ENCODE results near the gene KXD1.
A peak's percentile ranks its signal among the peaks of the same experiment; 100 is the strongest.
"Not testable (repeated sequence)": the region's sequence is repeated elsewhere in the genome, so short reads cannot be mapped to it uniquely, and the experiment has no call there.

Gene KXD1

GRCh38 chr19:18537431-18537830 lies 20.2 kb upstream of the KXD1 start:
- DNase-seq = no peak

- DNase-seq = no peak
These were observed 19.6 kb upstream of the KXD1 start for GRCh38 chr19:18538115-18538514.

GRCh38 chr19:18539372-18539771 lies 18.3 kb upstream of the KXD1 start:
- DNase-seq = no peak

GRCh38 chr19:18540200-18540599 lies 17.5 kb upstream of the KXD1 start:
- not testable (repeated sequence) for DNase-seq

DNA sequence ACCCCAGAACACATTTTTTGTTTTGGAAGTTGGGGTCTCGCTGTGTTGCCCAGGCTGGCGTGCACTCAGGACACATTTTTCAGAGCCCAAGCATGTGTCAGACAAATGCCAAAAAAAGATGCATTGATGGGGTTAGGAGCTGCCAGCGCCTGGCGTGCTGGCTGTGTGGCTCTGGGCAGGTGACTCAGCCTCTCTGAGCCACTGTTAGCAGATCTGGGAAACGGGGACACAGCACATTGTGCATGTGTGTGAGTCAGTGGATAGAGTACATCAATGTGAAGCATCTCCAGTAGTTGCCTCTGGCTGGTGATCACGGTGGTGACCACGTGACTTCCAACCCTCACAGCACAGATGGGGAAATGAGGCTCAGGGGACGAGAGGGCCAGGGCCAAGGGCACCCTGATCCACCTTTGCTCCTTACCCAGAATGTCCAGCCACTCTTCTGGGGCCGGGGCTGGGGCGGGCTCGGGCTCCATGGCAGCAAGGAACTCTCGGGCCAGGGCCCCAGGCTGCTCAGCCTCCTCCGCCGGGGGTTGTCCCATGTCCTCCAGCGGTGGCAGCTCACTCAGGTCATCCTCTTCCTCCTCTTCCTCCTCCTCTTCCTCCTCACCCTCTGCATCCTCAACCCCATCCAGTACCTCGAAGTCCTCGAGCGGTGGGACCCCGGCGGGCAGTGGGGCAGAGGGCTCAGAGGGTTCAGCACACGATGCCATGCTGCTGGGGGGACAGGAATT lies 16.2 kb upstream of the KXD1 start:
- DNase-seq = no peak

DNA sequence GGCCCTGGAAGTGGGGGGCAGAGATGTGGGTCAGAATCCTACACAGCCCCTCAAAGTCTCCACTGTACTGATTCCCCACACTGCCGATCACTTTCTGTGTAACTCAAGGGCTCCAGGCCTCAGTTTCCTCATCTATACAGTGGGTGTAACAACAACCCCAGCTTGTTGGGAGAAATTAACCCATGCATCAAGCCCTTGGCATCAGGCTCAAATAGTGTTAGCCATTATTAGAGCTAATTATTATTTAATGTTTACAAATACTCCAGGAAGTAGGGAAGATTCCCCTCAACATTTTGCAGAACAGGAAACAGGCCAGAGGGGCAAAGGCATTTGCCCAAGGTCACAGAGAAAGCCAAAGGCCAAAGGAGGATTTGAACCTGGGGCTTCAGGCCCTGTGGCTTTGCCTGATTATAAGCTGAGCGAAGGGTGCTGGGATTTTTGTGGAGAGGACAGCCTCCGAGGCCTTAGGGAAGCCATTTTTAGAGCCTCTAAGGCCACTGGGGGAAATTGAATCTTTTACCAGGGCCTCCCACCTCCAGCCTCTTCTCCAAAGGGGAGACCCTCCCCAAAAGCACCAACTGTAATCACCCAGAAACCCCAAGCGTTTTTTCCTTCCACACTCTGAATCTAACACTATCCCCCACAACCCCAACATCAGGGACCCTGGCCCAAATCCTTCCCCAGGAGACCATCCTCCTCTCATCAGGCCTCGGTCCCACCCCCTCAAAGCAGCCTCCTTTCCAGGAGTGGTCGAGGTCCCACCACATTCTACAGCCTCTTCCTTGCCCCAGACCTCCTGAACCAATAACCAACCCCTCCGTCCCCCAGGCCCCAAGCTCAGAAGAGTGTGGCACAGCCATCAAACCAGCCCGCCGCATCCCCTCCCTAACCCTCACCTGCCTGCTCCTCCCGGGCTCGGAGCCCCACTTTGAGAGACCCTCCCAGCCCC lies 15.4 kb upstream of the KXD1 start:
- DNase-seq = peak; percentile 68

DNA sequence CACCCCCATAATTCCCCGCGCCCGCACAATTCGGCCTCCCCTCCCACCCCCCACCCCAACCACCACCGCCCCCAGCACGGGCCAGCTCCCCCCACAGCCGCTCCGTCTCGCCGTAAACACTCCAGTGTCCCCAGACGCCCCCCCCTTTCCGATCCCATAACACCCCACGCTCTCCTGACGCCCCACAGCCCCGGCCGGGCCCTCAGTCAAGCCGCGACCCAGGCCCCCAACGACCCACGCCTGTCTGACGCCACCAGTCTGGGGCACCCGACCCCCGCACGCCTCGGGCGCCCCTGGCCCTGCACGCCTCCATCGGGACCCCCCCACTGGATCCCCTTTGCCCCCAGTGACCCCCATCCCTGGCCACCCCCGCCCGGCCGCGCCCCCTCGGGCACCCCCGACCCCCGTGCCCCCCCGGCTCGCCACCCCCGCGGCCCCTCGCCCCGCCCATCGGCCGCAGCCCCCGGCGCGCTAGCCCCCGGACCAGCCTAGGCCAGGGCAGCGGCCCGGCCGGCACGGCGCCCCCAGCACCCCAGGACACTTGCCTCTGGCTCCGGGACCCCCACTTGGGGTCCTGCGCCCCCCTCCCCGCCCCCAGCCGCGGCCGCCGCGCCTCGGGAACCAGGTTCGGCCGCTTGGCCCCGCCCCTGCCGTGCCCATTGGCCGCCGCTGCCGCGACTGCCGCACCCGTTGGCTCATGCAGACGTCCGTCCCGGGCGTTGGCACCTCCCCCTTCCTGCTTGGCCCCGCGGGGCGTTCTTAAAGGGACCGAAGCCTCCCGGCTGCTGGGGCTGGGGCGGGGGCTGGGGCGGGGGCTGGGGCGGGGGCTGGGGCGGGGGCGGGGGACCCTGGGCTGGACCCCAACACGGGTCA lies 14.5 kb upstream of the KXD1 start, which contains the start of gene FKBP8:
Gene FKBP8 (minus strand): TSS at position 633 of the 873 bp plus-strand sequence. CDS start 1,603 bp downstream, outside the sequence.
- peak; percentile 96 for DNase-seq

- DNase-seq = peak; percentile 81
These were observed 13.7 kb upstream of the KXD1 start for GRCh38 chr19:18543814-18544475.

DNA sequence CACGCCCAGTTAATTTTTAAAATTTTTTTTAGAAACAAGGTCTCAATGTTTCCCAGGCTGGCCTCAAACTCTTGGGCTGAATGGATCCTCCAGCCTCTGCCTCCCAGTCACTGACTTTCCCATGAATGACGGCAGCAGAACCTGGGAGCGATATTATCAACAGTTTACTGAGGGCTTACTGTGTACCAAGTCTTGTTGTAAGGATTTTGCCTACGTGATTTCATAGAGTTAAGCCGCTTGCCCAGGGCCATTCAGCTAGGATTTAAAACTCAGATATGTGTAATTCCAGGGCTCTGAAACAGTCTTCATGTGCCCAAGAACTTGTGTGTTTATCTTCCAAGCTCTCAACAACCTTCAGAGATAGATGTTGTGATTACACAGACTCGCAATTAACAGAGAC lies 6.0 kb upstream of the KXD1 start:
- DNase-seq = no peak

GRCh38 chr19:18558202-18558555 lies 509 bp downstream of the KXD1 start:
- DNase-seq = no peak

DNA sequence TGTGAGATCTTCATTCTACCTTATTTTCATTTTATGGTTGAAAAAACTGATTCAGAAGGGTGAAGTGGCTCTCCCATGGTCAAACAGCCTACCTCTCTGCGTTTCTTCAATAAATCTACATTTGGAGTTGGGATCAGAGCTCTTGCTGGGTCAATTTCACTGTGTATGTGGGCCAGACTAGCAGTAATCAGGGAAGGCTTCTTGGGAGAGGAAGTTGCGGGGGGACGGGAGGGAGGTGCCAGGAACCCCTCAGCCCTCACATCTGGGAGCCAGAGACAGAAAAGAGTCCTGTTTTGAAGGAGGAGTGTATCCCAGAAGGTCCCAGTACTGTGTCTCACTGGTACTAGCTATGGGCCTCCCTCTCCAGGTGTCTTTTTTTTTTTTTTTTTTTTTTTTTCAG lies 934 bp downstream of the KXD1 start:
- no peak for DNase-seq

GRCh38 chr19:18559685-18560084 lies 2.0 kb downstream of the KXD1 start:
- DNase-seq = no peak

- DNase-seq = no peak
These were observed 4.4 kb downstream of the KXD1 start for GRCh38 chr19:18562086-18562485.

DNA sequence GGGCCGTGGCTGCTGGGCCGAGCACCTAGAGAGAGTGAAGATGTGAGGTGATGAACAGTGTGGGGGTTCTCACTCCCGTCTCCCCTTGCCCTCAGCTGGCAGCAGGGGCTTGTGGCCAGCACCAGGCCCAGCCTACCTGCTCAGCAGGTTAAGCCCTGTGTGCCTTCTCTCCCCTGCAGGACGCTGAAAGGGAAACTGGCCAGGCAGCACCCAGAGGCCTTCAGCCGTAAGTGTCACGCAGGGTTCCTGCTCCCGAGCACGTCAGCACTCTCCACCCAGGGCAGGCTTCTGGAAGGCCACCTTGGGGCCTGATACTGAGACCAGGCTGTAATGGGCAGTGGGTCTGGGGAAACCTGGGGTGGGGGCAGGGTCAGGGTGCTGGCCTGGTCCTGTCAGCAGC lies 9.3 kb downstream of the KXD1 start:
- no peak for DNase-seq

DNA sequence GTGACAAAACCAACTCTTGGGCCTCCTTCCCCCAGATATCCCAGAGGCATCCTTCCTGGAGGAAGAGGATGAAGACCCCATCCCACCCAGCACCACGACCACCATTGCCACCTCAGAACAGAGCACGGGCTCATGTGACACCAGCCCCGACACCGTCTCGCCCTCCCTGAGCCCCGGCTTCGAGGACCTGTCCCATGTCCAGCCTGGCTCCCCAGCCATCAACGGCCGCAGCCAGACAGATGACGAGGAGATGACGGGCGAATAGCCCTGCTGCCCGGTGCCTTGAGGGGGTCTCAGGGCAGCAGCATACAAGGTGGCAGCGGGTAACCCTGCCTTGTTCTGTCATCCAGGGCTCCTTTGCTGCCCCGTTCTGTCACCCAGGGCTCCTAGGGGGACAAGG lies 10.7 kb downstream of the KXD1 start:
- no peak for DNase-seq

- DNase-seq = peak; percentile 99
These were observed 14.1 kb downstream of the KXD1 start, which contains the start of gene UBA52 for GRCh38 chr19:18571564-18572344. TSS of gene UBA52 (plus strand) at chr19:18571857. CDS start at chr19:18573301, 1,444 bp downstream.

DNA sequence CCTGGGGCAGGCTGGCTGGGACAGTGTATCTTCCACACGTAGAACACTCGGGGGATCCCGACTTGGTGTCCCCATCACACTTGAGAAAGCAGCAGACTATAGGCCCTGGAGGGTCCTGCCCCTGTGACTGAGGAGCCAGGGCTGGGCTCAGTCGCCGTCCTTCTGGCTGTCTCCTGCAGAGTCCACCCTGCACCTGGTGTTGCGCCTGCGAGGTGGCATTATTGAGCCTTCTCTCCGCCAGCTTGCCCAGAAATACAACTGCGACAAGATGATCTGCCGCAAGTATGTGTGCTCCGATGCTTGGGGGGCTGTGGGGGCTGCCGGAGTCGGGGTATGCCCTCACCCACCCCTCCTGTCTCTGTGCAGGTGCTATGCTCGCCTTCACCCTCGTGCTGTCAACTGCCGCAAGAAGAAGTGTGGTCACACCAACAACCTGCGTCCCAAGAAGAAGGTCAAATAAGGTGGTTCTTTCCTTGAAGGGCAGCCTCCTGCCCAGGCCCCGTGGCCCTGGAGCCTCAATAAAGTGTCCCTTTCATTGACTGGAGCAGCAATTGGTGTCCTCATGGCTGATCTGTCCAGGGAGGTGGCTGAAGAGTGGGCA lies 17.1 kb downstream of the KXD1 start:
- DNase-seq = no peak

DNA sequence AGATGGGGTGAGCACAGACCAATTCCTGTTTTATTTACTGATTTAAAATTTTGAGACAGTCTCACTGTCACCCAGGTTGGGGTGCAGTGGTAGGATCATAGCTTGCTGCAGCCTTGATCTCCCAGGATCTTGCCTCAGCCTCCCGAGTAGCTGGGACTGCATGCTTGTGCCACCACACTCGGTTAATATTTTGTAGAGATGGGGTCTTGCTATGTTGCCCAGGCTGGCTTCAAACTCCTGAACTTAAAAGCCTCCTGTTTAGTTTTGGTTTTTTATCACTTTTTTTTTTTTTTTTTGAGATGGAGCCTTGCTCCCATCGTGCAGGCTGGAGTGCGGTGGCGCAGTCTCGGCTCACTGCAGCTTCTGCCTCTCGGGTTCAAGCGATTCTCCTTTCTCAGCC lies 18.7 kb downstream of the KXD1 start:
- no peak for DNase-seq

DNA sequence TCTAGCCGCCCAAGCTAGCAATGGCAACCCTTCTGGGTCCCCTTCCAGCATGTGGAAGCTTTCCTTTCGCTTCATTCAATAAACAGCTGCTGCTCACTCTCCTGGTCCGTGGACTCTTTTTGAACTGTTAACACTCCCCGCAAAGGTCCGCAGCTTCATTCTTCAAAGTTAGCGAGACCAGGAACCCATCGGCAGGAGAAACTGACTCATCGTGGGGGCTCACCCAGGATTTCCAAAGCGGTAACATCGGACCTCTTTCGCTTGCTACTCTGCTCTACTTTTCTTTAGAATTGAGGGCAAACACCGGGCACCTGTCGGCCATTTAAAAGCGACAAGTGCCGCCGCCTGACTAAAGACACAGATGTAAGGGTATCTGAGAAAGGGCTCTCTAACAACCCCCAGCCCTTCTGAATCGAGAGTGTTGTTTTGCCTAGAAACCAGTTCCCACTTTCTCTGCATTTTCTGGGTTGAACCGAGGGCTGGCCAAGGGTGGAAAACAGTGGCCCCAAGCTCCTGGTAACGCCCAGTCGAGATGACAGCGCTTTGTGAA lies 19.8 kb downstream of the KXD1 start:
- no peak for DNase-seq

DNA sequence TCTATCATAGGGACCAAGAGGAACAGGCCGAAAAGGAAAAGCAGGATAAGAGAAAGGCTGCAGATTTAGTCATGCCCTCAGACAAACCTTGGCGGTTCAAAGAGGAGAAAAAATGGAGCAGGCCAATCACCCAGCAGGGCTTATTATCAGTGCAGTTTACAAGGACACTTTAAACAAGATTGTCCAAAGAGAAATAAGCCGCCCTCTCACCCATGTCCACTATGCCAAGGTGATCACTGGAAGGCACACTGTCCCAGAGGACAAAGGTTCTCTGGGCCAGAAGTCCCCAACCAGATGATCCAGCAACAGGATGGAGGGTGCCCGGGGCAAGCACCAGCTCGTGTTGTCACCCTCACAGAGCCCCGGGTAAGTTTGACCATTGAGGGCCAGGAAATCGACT lies 22.6 kb downstream of the KXD1 start:
- DNase-seq = no peak

DNA sequence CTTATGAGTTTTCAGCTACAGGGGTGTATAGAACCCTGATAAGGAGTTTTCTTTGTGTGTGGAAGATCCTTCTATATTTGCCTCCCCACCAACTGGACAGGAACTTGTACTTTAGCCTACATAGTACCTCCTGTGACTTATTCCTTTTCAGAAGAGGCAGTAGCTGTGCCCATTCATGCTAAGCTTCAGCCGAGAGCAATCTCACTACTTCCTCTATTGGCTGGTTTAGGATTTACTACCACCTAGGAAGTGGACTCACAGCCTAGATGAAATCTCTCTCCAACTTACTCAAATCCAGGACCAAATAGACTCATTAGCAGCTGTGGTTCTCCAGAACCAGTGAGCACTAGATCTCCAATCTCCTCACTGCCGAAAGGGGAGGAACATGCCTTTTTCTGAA lies 28.6 kb downstream of the KXD1 start:
- DNase-seq = no peak

Measured in activated CD8-positive, alpha-beta memory T cell treated with anti-CD3 and anti-CD28 coated beads, Interleukin-2, amount 50 U/mL, for 48 hours (primary cell).